GM23338 (cell line): ENCODE data around the gene MVB12B. TPM values are rescaled to one million over a fixed set of nuclear protein-coding genes. Genes with fewer than 3 reads are reported as not detected.

Experiments
- ATAC-seq: fragments of 200-7000 bp; cut with Tn5 transposase; 3 replicates; pipeline ENCODE4 v1.9.1; 2020
- DNase-seq: peaks from one replicate; pipeline ENCODE4 v3.0.0-alpha.2; 2015; ENCODE audit warnings: low spot score
- H2AFZ ChIP-seq: fragments of 200-600 bp; sonication (generic); 2 replicates; pipeline ENCODE4 v1.8.0; 2016; ENCODE audit warnings: antibody characterized with exemption, mild to moderate bottlenecking, moderate library complexity
- H3F3A ChIP-seq: fragments of 200-600 bp; sonication (generic); replicated peaks from 2 replicates; pipeline ENCODE4 v1.8.0; 2017; ENCODE audit warnings: antibody characterized with exemption, mixed run types, low read depth
- H3K27ac ChIP-seq: fragments of 200-600 bp; sonication (generic); 2 replicates; pipeline ENCODE4 v1.6.1; 2016; ENCODE audit warnings: low read depth
- H3K27me3 ChIP-seq: fragments of 200-600 bp; sonication (generic); 2 replicates; pipeline ENCODE4 v1.8.0; 2016; ENCODE audit warnings: mild to moderate bottlenecking, mixed run types, moderate library complexity; ENCODE audit not compliant: insufficient read depth
- H3K36me3 ChIP-seq: fragments of 200-600 bp; sonication (generic); 2 replicates; pipeline ENCODE4 v1.8.0; 2016; ENCODE audit warnings: mild to moderate bottlenecking; ENCODE audit not compliant: insufficient read depth
- H3K4me1 ChIP-seq: fragments of 200-600 bp; sonication (generic); 2 replicates; pipeline ENCODE4 v1.8.0; 2016; ENCODE audit warnings: mild to moderate bottlenecking, moderate library complexity; ENCODE audit not compliant: insufficient read depth
- H3K4me2 ChIP-seq: fragments of 200-600 bp; sonication (generic); 2 replicates; pipeline ENCODE4 v1.7.1; 2017; ENCODE audit warnings: mixed run types
- H3K4me3 ChIP-seq: fragments of 200-600 bp; sonication (generic); 2 replicates; pipeline ENCODE4 v1.6.1; 2016; ENCODE audit warnings: mixed run types
- H3K79me2 ChIP-seq: fragments of 200-600 bp; sonication (generic); replicated peaks from 2 replicates; pipeline ENCODE4 v1.8.0; 2017; ENCODE audit warnings: mild to moderate bottlenecking; ENCODE audit not compliant: insufficient read depth
- H3K9me2 ChIP-seq: fragments of 200-600 bp; sonication (generic); 2 replicates; pipeline ENCODE4 v1.8.0; 2017; ENCODE audit not compliant: insufficient read depth
- H4K20me1 ChIP-seq: fragments of 200-600 bp; sonication (generic); replicated peaks from 2 replicates; pipeline ENCODE4 v1.8.0; 2017; ENCODE audit warnings: mild to moderate bottlenecking; ENCODE audit not compliant: insufficient read depth
- H3K27ac Mint-ChIP-seq: 2 replicates; pipeline ENCODE4 v1.8.0; 2020; ENCODE audit warnings: inconsistent platforms, mild to moderate bottlenecking, moderate library complexity, mixed read lengths
- H3K27me3 Mint-ChIP-seq: 3 replicates; pipeline ENCODE4 v1.8.0; 2022; ENCODE audit warnings: low read depth, mild to moderate bottlenecking, moderate library complexity, mixed read lengths, inconsistent platforms; ENCODE audit not compliant: insufficient read depth, poor library complexity
- H3K36me3 Mint-ChIP-seq: 3 replicates; pipeline ENCODE4 v1.8.0; 2021; ENCODE audit warnings: low read depth, mild to moderate bottlenecking, inconsistent platforms, moderate library complexity, mixed read lengths
- H3K4me1 Mint-ChIP-seq: 3 replicates; pipeline ENCODE4 v1.8.0; 2020; ENCODE audit warnings: mild to moderate bottlenecking, inconsistent platforms, mixed read lengths
- H3K4me3 Mint-ChIP-seq: 3 replicates; pipeline ENCODE4 v1.8.0; 2021; ENCODE audit warnings: moderate library complexity, mild to moderate bottlenecking, inconsistent platforms, mixed read lengths
- H3K9me3 Mint-ChIP-seq: 3 replicates; pipeline ENCODE4 v1.8.0; 2020; ENCODE audit warnings: moderate library complexity, mild to moderate bottlenecking, inconsistent platforms, mixed read lengths
- CTCF ChIP-seq, 2 experiments: fragments of 200-600 bp in 1 of 2; sonication (generic) in 1 of 2; conservative IDR thresholded peaks; 2 replicates each; pipeline versions ENCODE4 v1.5.1 to v1.6.1; 2016 to 2017; ENCODE audit warnings: antibody characterized with exemption in 2 of 2, low read depth in 2 of 2, mild to moderate bottlenecking in 2 of 2, moderate library complexity in 1 of 2
- EZH2phosphoT487 ChIP-seq: fragments of 200-600 bp; sonication (generic); IDR thresholded peaks from one replicate; pipeline ENCODE4 v1.8.1; 2018; ENCODE audit warnings: antibody characterized with exemption; ENCODE audit not compliant: unreplicated experiment
- STAT1 ChIP-seq: IDR thresholded peaks from one replicate; pipeline ENCODE4 v1.6.1; 2016; ENCODE audit warnings: antibody characterized with exemption; ENCODE audit not compliant: unreplicated experiment
- ZNF114 ChIP-seq: fragments of 250-450 bp; sonication (Bioruptor Pico); IDR thresholded peaks from 2 replicates; pipeline ENCODE4 v1.5.0; 2020; ENCODE audit warnings: mild to moderate bottlenecking, moderate library complexity
- polyA plus RNA-seq: library from polyadenylated mRNA; unstranded; fragments of >200 nt; fragmentation: Nextera tagmentation; extraction: Ambion mirVana; gene quantifications from 2 replicates; pipeline ENCODE4 v1.2.1, GENCODE V29; 2016
- total RNA-seq: library from RNA; depleted of rRNA; stranded (reverse); fragments of >200 nt; shearing (Covaris generic); gene quantifications from 2 replicates; pipeline ENCODE4 v1.2.3, GENCODE V29; 2014

Gene MVB12B
- total and polyA plus RNA-seq, 2 experiments from 2014 or later, result 1.9 to 6.6 TPM

- peak; percentile 15 to 60; a peak in 3 of 4 replicates for TF ChIP-seq CTCF (conservative IDR thresholded peaks at IDR 0.05; ENCODE audit: low read depth in 2 of 2)
- TF ChIP-seq ZNF114 (CRISPR knock-in tag), result no peak
- no peaks in the 10 kb centered on the region for H3K4me1 ChIP-seq
- no peak overlapping the region for H3K27ac Mint-ChIP-seq
- H2AFZ ChIP-seq, result no peak overlapping the region
- no peaks in the 10 kb centered on the region for H3K9me3 Mint-ChIP-seq
- H3K27me3 Mint-ChIP-seq, result peaks cover 20% of the 10 kb centered on the region
- peaks cover 4% of the 10 kb centered on the region; the same call in 1 of the 2 replicates for H3K27me3 ChIP-seq
- H3K27ac ChIP-seq, result no peak overlapping the region
- H3K4me3 ChIP-seq, result no peak overlapping the region
- H3K36me3 Mint-ChIP-seq, result no peaks in the 10 kb centered on the region
- no peak overlapping the region for H3K4me3 Mint-ChIP-seq
- H3K79me2 ChIP-seq, result no peaks in the 10 kb centered on the region
- peaks cover 17% of the 10 kb centered on the region for H3K4me1 Mint-ChIP-seq
- H3F3A ChIP-seq, result no peaks in the 10 kb centered on the region
- DNase-seq (no peak), ATAC-seq (no peak)
- H3K36me3 ChIP-seq, result no peaks in the 10 kb centered on the region
- H4K20me1 ChIP-seq, result no peaks in the 10 kb centered on the region
- no peaks in the 10 kb centered on the region for H3K9me2 ChIP-seq
- no peak overlapping the region for H3K4me2 ChIP-seq
Observed at GRCh38 chr9:126510564-126510963, 183.9 kb downstream of the MVB12B start.

- ATAC-seq (no peak), DNase-seq (no peak)
- no peak for TF ChIP-seq EZH2phosphoT487
- no peak overlapping the region for H3K4me3 ChIP-seq
- no peak overlapping the region for H3K4me2 ChIP-seq
- H3K36me3 ChIP-seq, result no peaks in the 10 kb centered on the region
- Mint-ChIP-seq H3K9me3 (no peaks in the 10 kb centered on the region), H3K36me3 (no peaks in the 10 kb centered on the region), H3K27me3 (peaks cover 17% of the 10 kb centered on the region), H3K4me1 (peaks cover 17% of the 10 kb centered on the region), H3K4me3 (no peak overlapping the region), H3K27ac (no peak overlapping the region)
- H3K27ac ChIP-seq, result no peak overlapping the region
- no peaks in the 10 kb centered on the region for H3F3A ChIP-seq
- no peaks in the 10 kb centered on the region for H4K20me1 ChIP-seq
- H2AFZ ChIP-seq, result no peak overlapping the region
- no peaks in the 10 kb centered on the region for H3K79me2 ChIP-seq
- no peaks in the 10 kb centered on the region for H3K4me1 ChIP-seq
- H3K27me3 ChIP-seq, result peaks cover 5% of the 10 kb centered on the region; the same call in 1 of the 2 replicates
- H3K9me2 ChIP-seq, result no peaks in the 10 kb centered on the region
Observed at GRCh38 chr9:126511411-126511810, 184.8 kb downstream of the MVB12B start.

- H3F3A ChIP-seq, result 0 out of 2 replicates have a peak, but pooled peaks cover 5% of the 10 kb centered on the region
- H3K4me1 Mint-ChIP-seq, result peaks cover 28% of the 10 kb centered on the region
- H3K36me3 Mint-ChIP-seq, result no peaks in the 10 kb centered on the region
- no peaks in the 10 kb centered on the region for H3K79me2 ChIP-seq
- H2AFZ ChIP-seq, result peak overlapping the region; percentile 94
- no peaks in the 10 kb centered on the region for H3K36me3 ChIP-seq
- H3K27me3 Mint-ChIP-seq, result peaks cover 22% of the 10 kb centered on the region
- no peaks in the 10 kb centered on the region for H3K9me3 Mint-ChIP-seq
- no peak overlapping the region for H3K27ac ChIP-seq
- H3K9me2 ChIP-seq, result no peaks in the 10 kb centered on the region
- no peaks in the 10 kb centered on the region for H4K20me1 ChIP-seq
- DNase-seq (no peak), ATAC-seq (peak; percentile 23)
- peaks cover 18% of the 10 kb centered on the region for H3K4me1 ChIP-seq
- H3K4me3 Mint-ChIP-seq, result peak overlapping the region; percentile 56
- peak overlapping the region; percentile 77 for H3K4me2 ChIP-seq
- TF ChIP-seq CTCF (conservative IDR thresholded peaks at IDR 0.05; ENCODE audit: low read depth in 2 of 2) (peak in 1 of 2 experiments; percentile 23; a peak in 1 of 4 replicates), STAT1 (no peak)
- peak overlapping the region; percentile 49; the same call in 1 of the 2 replicates for H3K4me3 ChIP-seq
- peaks cover 10% of the 10 kb centered on the region for H3K27me3 ChIP-seq
- no peak overlapping the region; the same call in 1 of the 2 replicates for H3K27ac Mint-ChIP-seq
Observed at GRCh38 chr9:126513159-126514036, 186.8 kb downstream of the MVB12B start.
